ENCODE data around the gene LYZL6. TPM values are rescaled to one million over a fixed set of nuclear protein-coding genes. Genes with fewer than 3 reads are reported as not detected.
"Not testable (repeated sequence)": the region's sequence is repeated elsewhere in the genome, so short reads cannot be mapped to it uniquely, and the experiment has no call there.

LYZL6 gene
- total RNA-seq, 1 experiment from 2014 or later, result not detected

DNA sequence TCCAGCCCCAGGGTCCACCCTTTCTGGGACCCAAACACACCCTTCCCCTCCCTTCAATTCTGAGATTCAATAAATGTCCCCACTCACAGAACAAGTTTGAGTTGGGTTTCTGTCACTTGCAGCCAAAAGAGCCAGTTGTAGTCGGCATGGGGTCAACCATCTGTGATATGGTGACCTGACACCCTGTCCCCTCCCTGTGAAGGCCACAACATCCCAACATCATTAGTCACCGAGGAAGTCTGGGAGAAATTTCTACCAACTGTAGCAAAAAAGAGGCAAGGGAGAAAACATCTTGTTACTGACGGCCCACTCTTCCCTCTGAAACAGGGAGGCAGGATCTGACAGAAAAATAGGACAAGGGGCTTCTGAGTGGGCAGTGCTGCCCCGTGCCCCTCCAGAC, 638 bp upstream of the LYZL6 start (continued):
- TF ChIP-seq, protein P1, sequence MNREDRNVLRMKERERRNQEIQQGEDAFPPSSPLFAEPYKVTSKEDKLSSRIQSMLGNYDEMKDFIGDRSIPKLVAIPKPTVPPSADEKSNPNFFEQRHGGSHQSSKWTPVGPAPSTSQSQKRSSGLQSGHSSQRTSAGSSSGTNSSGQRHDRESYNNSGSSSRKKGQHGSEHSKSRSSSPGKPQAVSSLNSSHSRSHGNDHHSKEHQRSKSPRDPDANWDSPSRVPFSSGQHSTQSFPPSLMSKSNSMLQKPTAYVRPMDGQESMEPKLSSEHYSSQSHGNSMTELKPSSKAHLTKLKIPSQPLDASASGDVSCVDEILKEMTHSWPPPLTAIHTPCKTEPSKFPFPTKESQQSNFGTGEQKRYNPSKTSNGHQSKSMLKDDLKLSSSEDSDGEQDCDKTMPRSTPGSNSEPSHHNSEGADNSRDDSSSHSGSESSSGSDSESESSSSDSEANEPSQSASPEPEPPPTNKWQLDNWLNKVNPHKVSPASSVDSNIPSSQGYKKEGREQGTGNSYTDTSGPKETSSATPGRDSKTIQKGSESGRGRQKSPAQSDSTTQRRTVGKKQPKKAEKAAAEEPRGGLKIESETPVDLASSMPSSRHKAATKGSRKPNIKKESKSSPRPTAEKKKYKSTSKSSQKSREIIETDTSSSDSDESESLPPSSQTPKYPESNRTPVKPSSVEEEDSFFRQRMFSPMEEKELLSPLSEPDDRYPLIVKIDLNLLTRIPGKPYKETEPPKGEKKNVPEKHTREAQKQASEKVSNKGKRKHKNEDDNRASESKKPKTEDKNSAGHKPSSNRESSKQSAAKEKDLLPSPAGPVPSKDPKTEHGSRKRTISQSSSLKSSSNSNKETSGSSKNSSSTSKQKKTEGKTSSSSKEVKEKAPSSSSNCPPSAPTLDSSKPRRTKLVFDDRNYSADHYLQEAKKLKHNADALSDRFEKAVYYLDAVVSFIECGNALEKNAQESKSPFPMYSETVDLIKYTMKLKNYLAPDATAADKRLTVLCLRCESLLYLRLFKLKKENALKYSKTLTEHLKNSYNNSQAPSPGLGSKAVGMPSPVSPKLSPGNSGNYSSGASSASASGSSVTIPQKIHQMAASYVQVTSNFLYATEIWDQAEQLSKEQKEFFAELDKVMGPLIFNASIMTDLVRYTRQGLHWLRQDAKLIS (CRISPR knock-in tag; IDR thresholded peaks at IDR 0.05; ENCODE audit: borderline replicate concordance), result no peak
- TF ChIP-seq HMGXB4 (CRISPR knock-in tag; IDR thresholded peaks at IDR 0.05) (no peak), SOX15 (CRISPR knock-in tag; IDR thresholded peaks at IDR 0.05) (no peak)
- TF ChIP-seq, protein P2, sequence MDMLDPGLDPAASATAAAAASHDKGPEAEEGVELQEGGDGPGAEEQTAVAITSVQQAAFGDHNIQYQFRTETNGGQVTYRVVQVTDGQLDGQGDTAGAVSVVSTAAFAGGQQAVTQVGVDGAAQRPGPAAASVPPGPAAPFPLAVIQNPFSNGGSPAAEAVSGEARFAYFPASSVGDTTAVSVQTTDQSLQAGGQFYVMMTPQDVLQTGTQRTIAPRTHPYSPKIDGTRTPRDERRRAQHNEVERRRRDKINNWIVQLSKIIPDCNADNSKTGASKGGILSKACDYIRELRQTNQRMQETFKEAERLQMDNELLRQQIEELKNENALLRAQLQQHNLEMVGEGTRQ (CRISPR knock-in tag; IDR thresholded peaks at IDR 0.05), result no peak

GRCh38 chr17:35942588-35943186, 826 bp downstream of the LYZL6 start:
- no peaks in the 10 kb centered on the region for H3K36me3 Mint-ChIP-seq
- no peaks in the 10 kb centered on the region for H3K4me1 Mint-ChIP-seq
- no peak overlapping the region for H3K4me3 Mint-ChIP-seq
- ATAC-seq, result no peak
- CTCF ChIA-PET, result interaction anchor here (1.2 to 1.9 kb wide), 2 partner anchors 130 to 179 kb away, joined by 4 to 5 read pairs; no protein-coding TSS in a partner anchor
- POLR2A ChIA-PET, result no interaction called here
- H3K9me3 Mint-ChIP-seq, result peaks cover 4% of the 10 kb centered on the region; the same call in 1 of the 2 replicates
- H3K27me3 Mint-ChIP-seq (ENCODE audit: low read depth), result no peaks in the 10 kb centered on the region; the same call in 1 of the 2 replicates
- TF ChIP-seq, protein P3, sequence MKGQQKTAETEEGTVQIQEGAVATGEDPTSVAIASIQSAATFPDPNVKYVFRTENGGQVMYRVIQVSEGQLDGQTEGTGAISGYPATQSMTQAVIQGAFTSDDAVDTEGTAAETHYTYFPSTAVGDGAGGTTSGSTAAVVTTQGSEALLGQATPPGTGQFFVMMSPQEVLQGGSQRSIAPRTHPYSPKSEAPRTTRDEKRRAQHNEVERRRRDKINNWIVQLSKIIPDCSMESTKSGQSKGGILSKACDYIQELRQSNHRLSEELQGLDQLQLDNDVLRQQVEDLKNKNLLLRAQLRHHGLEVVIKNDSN (CRISPR knock-in tag; IDR thresholded peaks at IDR 0.05), result no peak
- no peak for TF ChIP-seq HMGA2 (CRISPR knock-in tag; IDR thresholded peaks at IDR 0.05)
- TF ChIP-seq, protein P2 (CRISPR knock-in tag; IDR thresholded peaks at IDR 0.05), result no peak
- no peak for TF ChIP-seq IRF2 (CRISPR knock-in tag; IDR thresholded peaks at IDR 0.05; ENCODE audit: borderline replicate concordance, low read depth)
- TF ChIP-seq ZBTB21 (CRISPR knock-in tag; IDR thresholded peaks at IDR 0.05; ENCODE audit: borderline replicate concordance), result no peak
- no peak for TF ChIP-seq NR3C1 (CRISPR knock-in tag; conservative IDR thresholded peaks at IDR 0.05; ENCODE audit: low read depth)
- TF ChIP-seq, protein P4, sequence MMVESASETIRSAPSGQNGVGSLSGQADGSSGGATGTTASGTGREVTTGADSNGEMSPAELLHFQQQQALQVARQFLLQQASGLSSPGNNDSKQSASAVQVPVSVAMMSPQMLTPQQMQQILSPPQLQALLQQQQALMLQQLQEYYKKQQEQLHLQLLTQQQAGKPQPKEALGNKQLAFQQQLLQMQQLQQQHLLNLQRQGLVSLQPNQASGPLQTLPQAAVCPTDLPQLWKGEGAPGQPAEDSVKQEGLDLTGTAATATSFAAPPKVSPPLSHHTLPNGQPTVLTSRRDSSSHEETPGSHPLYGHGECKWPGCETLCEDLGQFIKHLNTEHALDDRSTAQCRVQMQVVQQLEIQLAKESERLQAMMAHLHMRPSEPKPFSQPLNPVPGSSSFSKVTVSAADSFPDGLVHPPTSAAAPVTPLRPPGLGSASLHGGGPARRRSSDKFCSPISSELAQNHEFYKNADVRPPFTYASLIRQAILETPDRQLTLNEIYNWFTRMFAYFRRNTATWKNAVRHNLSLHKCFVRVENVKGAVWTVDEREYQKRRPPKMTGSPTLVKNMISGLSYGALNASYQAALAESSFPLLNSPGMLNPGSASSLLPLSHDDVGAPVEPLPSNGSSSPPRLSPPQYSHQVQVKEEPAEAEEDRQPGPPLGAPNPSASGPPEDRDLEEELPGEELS (CRISPR knock-in tag; IDR thresholded peaks at IDR 0.05), result no peak
- no peak for TF ChIP-seq ZNF219 (CRISPR knock-in tag; IDR thresholded peaks at IDR 0.05; ENCODE audit: borderline replicate concordance)
- TF ChIP-seq NR2C2 (CRISPR knock-in tag; IDR thresholded peaks at IDR 0.05), result no peak
- no peak for TF ChIP-seq NFYB (CRISPR knock-in tag; conservative IDR thresholded peaks at IDR 0.05; ENCODE audit: low read depth)
- DNase-seq (ENCODE audit: low spot score), result no peak
- no peak overlapping the region for H3K27ac Mint-ChIP-seq

- POLR2A ChIA-PET, result interaction anchor here (0.7 kb wide), 1 partner anchor 9 kb away, joined by 4 read pairs; no protein-coding TSS in a partner anchor
- H3K36me3 Mint-ChIP-seq; H3K4me1 Mint-ChIP-seq; DNase-seq (ENCODE audit: low spot score); H3K27ac Mint-ChIP-seq; H3K9me3 Mint-ChIP-seq; H3K4me3 Mint-ChIP-seq; ATAC-seq; H3K27me3 Mint-ChIP-seq (ENCODE audit: low read depth); CTCF ChIA-PET: not testable (repeated sequence)
Observed at GRCh38 chr17:35938492-35938891, 5.0 kb downstream of the LYZL6 start.
